OCI-M1 (cell line): ENCODE measurements around the gene PRDM5.

Experiments used
- DNase-seq: peaks from one replicate; lab custom pipeline; 2025; lab: John Stamatoyannopoulos, UW

The PRDM5 gene

GRCh38 chr4:120922381-120923206 is at the start of gene PRDM5:
PRDM5 (minus strand) TSS chr4:120922726; CDS start chr4:120922608, 118 bp downstream.
- DNase-seq, result peak; percentile 48

DNA sequence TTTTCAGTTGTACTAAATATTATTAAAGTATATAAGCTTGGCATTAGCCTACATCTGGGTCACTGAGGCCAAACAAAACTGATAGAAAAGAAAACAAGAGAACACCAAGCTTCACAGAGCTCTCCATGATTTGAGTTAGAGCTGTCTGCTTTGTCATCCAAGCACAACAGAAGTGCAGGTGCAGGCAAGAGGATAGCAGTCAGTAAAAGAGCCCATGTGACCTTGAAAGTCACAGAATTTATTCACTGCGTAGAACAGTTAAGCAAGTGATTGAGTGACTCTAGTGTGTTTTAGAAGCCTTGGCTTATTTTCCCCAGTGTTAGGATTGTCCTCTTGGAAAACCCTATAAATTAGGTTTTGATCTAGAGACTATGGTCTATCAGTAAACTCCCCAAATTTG is 49.4 kb upstream of the PRDM5 start:
- no peak for DNase-seq

- DNase-seq, result no peak
Observed at GRCh38 chr4:120965938-120966337, 43.4 kb upstream of the PRDM5 start.

GRCh38 chr4:120964596-120964995 is 42.1 kb upstream of the PRDM5 start:
- DNase-seq, result no peak

DNA sequence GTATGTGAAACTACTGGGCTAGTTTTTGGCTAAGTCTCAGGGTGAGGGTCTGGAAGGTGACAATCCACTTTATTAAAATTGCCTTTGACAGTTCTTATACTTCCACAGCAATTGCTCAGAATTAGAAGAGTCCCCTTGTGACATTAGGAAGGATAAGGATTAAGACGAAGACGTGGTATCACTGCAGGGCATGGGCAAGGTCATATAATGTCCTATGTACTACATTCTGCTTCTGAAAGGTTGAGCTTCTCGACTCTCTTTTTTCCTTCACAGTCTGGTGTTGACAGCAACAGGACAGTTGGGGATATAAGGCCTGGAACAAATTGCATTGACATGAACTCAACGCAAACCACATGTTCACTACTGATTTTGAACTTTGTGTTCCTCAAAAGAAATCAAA is 40.9 kb upstream of the PRDM5 start:
- DNase-seq, result no peak

GRCh38 chr4:120960656-120961267 is 38.2 kb upstream of the PRDM5 start:
- DNase-seq, result no peak

GRCh38 chr4:120948382-120948781 is 25.9 kb upstream of the PRDM5 start:
- DNase-seq, result no peak

GRCh38 chr4:120942776-120943175 is 20.2 kb upstream of the PRDM5 start:
- DNase-seq, result no peak

DNA sequence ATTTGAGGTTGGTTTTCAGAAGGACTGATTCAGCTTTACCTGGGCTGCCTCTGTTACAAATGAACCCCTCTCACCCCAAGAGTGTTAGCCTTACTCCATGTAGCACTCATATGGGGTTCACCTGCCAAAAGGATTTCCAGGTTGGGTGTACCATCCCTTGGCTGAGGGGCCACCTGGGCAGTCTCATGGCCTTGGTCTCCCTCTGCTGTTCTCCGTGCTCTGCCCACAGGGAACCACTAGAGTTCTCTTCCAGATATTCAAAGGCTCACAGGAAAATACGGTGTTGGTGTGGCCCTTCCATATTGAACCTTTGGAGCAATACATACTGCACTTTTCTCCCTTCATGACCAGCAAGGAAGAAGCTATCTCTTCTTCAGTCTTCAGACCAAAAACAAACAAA is 18.0 kb upstream of the PRDM5 start:
- DNase-seq, result no peak

GRCh38 chr4:120939693-120940092 is 17.2 kb upstream of the PRDM5 start:
- DNase-seq, result no peak

- no peak for DNase-seq
Observed at GRCh38 chr4:120929847-120930246, 7.3 kb upstream of the PRDM5 start.

- no peak for DNase-seq
Observed at GRCh38 chr4:120927801-120928409, 5.4 kb upstream of the PRDM5 start.

GRCh38 chr4:120926358-120927025 is 4.0 kb upstream of the PRDM5 start:
- no peak for DNase-seq

DNA sequence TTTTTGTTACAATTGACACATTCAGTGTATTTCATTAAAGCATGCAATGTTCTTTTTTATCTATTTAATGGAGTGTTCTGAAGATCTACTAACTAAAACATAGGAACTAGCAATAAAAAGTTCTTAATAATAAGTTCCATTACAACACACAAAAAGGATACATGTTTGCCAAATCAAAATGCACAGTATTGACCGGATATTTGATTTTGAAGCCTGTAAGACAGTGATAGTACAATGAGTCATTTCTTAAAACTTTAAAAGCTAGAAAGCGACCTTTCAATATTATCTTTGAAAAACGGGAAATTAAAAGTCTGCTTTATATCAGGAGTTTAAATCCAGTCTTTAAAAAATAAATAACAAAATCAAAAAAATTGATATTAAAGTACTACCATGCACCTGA is 2.4 kb upstream of the PRDM5 start:
- no peak for DNase-seq

DNA sequence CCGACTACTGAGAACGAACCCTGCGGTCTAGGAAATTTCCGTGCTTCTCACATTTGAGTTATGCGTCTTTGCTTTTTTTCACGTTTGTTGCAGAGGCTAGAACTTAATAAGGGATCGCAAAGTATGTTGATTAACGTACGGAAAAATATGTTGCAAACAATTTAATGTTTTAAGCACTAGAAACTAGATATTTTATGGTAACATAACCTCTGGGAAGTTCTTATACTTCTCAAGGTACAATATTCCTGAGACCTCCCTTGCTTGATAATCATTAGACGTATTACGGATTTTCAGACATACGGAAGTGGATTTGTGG is 639 bp upstream of the PRDM5 start:
- DNase-seq, result no peak

DNA sequence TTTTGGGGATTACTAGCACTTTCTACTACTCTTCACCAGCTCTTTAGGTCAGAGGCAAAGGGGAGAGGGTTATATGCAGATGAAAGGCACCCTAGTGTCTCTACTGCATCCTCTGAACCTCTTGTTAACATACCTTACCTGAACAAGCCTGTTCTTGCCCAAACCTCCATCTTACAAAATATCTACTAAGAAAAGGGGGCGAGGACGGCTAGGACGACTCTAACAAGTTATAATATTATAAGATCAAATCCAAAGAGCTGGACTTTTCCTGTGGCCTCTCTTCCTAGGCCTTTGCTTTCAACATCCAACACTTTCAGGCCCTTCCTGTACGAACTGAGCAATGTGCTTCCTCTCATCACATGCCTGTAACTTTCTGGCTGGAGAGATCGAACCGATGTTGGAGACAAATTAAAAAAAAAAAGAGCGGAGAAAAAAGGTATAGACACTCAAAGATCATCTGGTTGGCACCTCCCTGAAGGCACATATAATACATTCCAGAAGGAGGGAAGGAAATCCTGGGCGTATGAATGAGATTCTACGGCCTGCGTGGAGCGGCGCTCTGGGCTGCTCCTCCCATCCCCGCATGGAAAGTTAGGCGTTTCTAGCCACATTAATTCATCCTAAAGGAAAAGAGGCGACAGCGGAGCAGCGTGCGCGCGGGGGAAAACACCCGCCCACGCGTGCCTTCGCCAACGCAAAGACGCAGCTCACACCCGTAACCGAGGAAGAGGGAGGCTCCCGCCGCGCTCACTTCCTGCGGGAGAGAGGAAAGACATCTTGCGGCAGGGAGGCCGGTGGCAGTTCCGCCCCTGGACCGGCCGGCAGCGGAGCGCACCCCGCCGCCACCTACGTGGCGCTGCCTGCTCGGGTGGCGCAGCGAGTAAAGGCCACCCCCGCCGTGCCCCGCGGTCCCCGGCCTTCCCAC is 808 bp downstream of the PRDM5 start:
- peak; percentile 56 for DNase-seq

GRCh38 chr4:120920666-120921065 is 1.9 kb downstream of the PRDM5 start:
- no peak for DNase-seq

GRCh38 chr4:120919358-120919757 is 3.2 kb downstream of the PRDM5 start:
- no peak for DNase-seq

- no peak for DNase-seq
Observed at GRCh38 chr4:120918788-120919187, 3.7 kb downstream of the PRDM5 start.

GRCh38 chr4:120918092-120918491 is 4.4 kb downstream of the PRDM5 start:
- DNase-seq, result no peak

DNA sequence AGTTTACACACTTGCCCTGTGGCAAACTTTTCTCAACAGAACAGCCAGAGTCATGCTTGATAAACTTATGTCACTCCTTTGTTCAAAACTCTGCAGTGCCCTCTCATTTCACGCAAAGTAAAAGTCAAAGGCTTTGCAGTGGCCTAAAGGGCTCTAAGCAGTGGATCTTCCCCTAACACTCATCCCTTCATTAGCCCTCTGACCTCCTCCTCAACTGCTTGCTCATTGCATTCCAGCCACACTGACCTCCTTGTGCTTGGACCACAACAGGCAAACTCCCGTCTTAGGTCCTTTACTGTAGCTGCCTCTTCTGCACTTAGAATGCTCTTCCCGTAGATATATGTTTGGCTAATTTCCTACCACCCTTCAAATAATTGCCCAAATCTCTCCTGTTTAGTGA is 5.6 kb downstream of the PRDM5 start:
- no peak for DNase-seq

- no peak for DNase-seq
Observed at GRCh38 chr4:120915336-120915735, 7.2 kb downstream of the PRDM5 start.
